Heart right ventricle (tissue), 16 donors: ENCODE results near the gene VMO1. TPM values are rescaled to one million over a fixed set of nuclear protein-coding genes. Genes with fewer than 3 reads are reported as not detected.

Experiments used
- ATAC-seq, 8 donors: fragments of 200-7000 bp; cut with Tn5 transposase; one replicate each; pipeline ENCODE4 v1.9.1; 2020; ENCODE audit warnings: mild to moderate bottlenecking in 8 of 8, moderate library complexity in 8 of 8, moderate number of reproducible peaks in 1 of 8
- DNase-seq, 2 donors: peaks; one replicate each; pipeline ENCODE4 v3.0.0-alpha.2; 2020
- H3K27ac ChIP-seq, 10 donors: fragments of 200-600 bp; sonication (generic) in 2 of 10; one replicate each; pipeline versions ENCODE4 v1.5.0 to v1.8.0; 2020 to 2022; ENCODE audit warnings: mild to moderate bottlenecking in 3 of 10
- H3K27me3 ChIP-seq, 7 donors: fragments of 200-600 bp; one replicate each; pipeline ENCODE4 v1.8.0; 2021 to 2022; ENCODE audit warnings: mild to moderate bottlenecking in 2 of 7
- H3K36me3 ChIP-seq, 9 donors: fragments of 200-600 bp; sonication (generic) in 1 of 9; one replicate each; pipeline versions ENCODE4 v1.5.0 to v1.8.0; 2020 to 2022; ENCODE audit warnings: mild to moderate bottlenecking in 2 of 9
- H3K4me1 ChIP-seq, 9 donors: fragments of 200-600 bp; sonication (generic) in 1 of 9; one replicate each; pipeline versions ENCODE4 v1.5.0 to v1.8.0; 2020 to 2022; ENCODE audit warnings: mild to moderate bottlenecking in 4 of 9
- H3K4me3 ChIP-seq, 10 donors: fragments of 200-600 bp; sonication (generic) in 2 of 10; one replicate each; pipeline versions ENCODE4 v1.5.0 to v1.8.0; 2020 to 2022; ENCODE audit warnings: mild to moderate bottlenecking in 7 of 10, moderate library complexity in 2 of 10
- H3K9me3 ChIP-seq, 11 donors: fragments of 200-600 bp in 10 of 11; sonication (generic) in 2 of 11; one replicate each; pipeline versions ENCODE4 v1.5.0 to v1.8.0; 2013 to 2022; ENCODE audit warnings: mild to moderate bottlenecking in 2 of 11, control low read depth in 1 of 11, moderate library complexity in 1 of 11
- WGBS, 2 donors: extraction: QIAGEN DNeasy Blood & Tissue Kit; methylation state at CpG; one replicate each; pipeline ENCODE4 v1.1.7; 2013; ENCODE audit warnings: inconsistent platforms in 1 of 2; 5-methylcytosine and 5-hydroxymethylcytosine counted together
- intact Hi-C, 10 donors: fragments of 100-400 bp; cut with DNase I; formaldehyde crosslinking; loops; one replicate each; pipeline versions ENCODE4 v1.11.1 to v1.14.2; 2022
- polyA plus RNA-seq, 2 donors: library from polyadenylated mRNA; stranded (reverse); fragments of 200-250 nt; gene quantifications; one replicate each; pipeline ENCODE4 v1.2.3, GENCODE V29; 2013
- total RNA-seq, 10 donors: library from RNA; stranded (reverse); fragmentation: NEBNext Ultra II Directional in 3 of 10; extraction: Animal tissue kit (Norgen Biotek cat#: 25700) in 3 of 10; gene quantifications; one replicate each; pipeline versions ENCODE4 v1.2.1 to v1.2.4, GENCODE V29; 2021 to 2023
- TF ChIP-seq, protein P1 (sequence below), 9 donors: fragments of 200-600 bp; sonication (generic) in 2 of 9; IDR thresholded peaks; one replicate each; pipeline versions ENCODE4 v1.5.0 to v1.8.0; 2021 to 2022; ENCODE audit warnings: antibody characterized with exemption in 9 of 9, mild to moderate bottlenecking in 5 of 9, moderate library complexity in 1 of 9
- donor health status: Arrhythmogenic right ventricular cardiomyopathy.
- donor health status: ischemic (EF 13 %, LVEDD 7.1; RV severe dilation, severe dysfunction).
- donor health status: healthy with polysubstance abuse.
- donor health status: DM: no; HTN: yes; CAD: no.
- donor health status: DM: no; HTN: no; CAD: no.
- donor health status: ischemic (EF 25% LVEDD 6.9; RV normal size, moderate dysfunction).
- donor health status: ischemic (EF 25% LVEDD 5.7; RV mildly dilated, moderate dysfunction).
- donor health status: healthy.
- donor health status: DM: yes; HTN: yes; CAD: no.
- donor health status: Ischemic cardiomyopathy.
- donor health status: ischemic (EF 35%, LVEDD 5.7; RV mildly dilated, moderate dysfunction).
- donor health status: nonischemic (EF 11% LVEDD 7.7; RV severe dilation, severe dysfunction).
- donor health status: DM: yes; HTN: yes; CAD: no.
- donor health status: PGD.
- donor health status: ischemic (EF 29% LVEDD 5.4; RV normal size, mild dysfunction).
- donor health status: nonischemic (EF 23%, LVEDD 6.1; RV moderate dilation, normal function).

The VMO1 gene
- total and polyA plus RNA-seq, 12 donors, result 0.38 to 2.1 (median 0.64) TPM; not detected in 2

DNA sequence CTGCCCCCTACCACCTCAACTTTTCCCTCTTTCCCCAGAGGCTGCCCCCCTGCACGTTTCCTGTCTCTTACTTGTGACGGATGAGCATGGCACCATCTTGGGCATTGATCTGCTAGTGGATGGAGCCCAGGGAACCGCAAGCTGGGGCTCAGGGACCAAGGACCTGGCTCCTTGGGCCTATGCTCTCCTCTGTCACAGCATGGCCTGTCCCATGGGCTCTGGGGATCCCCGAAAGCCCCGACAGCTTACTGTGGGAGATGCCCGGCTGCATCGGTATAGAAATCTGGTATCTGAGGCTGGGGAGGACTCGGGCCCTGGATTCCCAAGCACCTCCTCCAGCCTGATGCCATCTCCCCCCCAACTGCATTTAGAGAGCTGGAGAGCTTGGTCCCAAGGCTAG lies 44.6 kb downstream of the VMO1 start:
- ATAC-seq, result no peak
- Histone ChIP-seq H3K27me3 (peaks cover 0 to 63% (median 23%) of the 10 kb centered on the region in 7 donors), H3K4me3 (no peak overlapping the region), H3K9me3 (no peaks in the 10 kb centered on the region), H3K27ac (no peak overlapping the region), H3K4me1 (peaks cover 2 to 40% (median 18%) of the 10 kb centered on the region in 9 donors), H3K36me3 (no peaks in the 10 kb centered on the region)
- DNase-seq, result no peak
- intact Hi-C loops, result loop anchor here in 2 of 10 donors (5.0 kb wide), 2 partner anchors 41 to 46 kb away; partner anchors contain the start of genes GLTPD2 (in 1 of the 2) and VMO1 (in 1 of the 2)
- TF ChIP-seq, protein P1, sequence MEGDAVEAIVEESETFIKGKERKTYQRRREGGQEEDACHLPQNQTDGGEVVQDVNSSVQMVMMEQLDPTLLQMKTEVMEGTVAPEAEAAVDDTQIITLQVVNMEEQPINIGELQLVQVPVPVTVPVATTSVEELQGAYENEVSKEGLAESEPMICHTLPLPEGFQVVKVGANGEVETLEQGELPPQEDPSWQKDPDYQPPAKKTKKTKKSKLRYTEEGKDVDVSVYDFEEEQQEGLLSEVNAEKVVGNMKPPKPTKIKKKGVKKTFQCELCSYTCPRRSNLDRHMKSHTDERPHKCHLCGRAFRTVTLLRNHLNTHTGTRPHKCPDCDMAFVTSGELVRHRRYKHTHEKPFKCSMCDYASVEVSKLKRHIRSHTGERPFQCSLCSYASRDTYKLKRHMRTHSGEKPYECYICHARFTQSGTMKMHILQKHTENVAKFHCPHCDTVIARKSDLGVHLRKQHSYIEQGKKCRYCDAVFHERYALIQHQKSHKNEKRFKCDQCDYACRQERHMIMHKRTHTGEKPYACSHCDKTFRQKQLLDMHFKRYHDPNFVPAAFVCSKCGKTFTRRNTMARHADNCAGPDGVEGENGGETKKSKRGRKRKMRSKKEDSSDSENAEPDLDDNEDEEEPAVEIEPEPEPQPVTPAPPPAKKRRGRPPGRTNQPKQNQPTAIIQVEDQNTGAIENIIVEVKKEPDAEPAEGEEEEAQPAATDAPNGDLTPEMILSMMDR (IDR thresholded peaks at IDR 0.05), result no peak
- 95 to 99% methylated on average over 8 of the region's 8 CpGs for WGBS, 2 donors

DNA sequence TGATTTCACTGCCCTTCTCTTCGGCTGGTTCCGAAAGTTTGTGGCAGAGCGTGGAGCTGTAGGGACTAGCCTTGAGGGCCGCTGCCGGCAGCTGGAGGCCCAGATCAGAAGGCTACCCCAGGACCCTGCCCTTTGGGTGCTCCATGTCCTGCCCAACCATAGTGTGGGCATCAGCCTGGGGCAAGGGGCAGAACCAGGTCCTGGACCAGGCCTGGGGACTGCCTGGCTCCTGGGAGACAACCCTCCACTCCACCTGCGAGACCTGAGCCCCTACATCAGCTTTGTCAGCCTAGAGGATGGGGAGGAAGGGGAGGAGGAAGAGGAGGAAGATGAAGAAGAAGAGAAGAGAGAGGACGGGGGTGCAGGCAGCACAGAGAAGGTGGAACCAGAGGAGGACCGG lies 45.6 kb downstream of the VMO1 start:
- Histone ChIP-seq H3K4me1 (peaks cover 2 to 46% (median 18%) of the 10 kb centered on the region in 9 donors), H3K9me3 (no peaks in the 10 kb centered on the region), H3K4me3 (peak overlapping the region in 2 of 10 donors; percentile 50 to 87), H3K27me3 (peaks cover 0 to 53% (median 20%) of the 10 kb centered on the region in 7 donors), H3K27ac (no peak overlapping the region), H3K36me3 (no peaks in the 10 kb centered on the region)
- TF ChIP-seq, protein P1 (IDR thresholded peaks at IDR 0.05), result no peak
- WGBS, 2 donors, result 93 to 95% methylated on average over 8 of the region's 8 CpGs
- DNase-seq (no peak), ATAC-seq (no peak)
- intact Hi-C loops, result loop anchor here in 2 of 10 donors (5.0 kb wide), 2 partner anchors 42 to 47 kb away; partner anchors contain the start of genes GLTPD2 (in 1 of the 2) and VMO1 (in 1 of the 2)

DNA sequence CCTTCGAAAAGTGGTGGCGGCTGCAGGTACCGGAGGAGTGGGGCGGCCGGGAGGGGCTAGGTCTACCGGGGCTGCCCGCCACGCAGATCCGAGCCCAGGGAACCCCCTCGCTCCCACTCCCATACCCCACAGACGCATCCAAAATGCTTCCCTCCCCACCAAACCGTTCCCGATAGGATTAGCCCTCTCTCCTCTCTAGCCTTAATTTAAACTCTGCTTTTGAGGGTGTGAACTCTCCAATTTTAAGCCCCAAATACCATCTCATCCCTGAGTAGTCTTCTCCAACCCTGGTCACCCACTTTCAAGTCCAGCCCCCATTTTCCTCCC lies 46.2 kb downstream of the VMO1 start:
- DNase-seq (no peak), ATAC-seq (no peak)
- H3K27ac ChIP-seq, result peak overlapping the region in 6 of 10 donors; percentile 60 to 82 (median 74)
- H3K4me1 ChIP-seq, result peaks cover 2 to 44% (median 15%) of the 10 kb centered on the region in 9 donors
- WGBS, 2 donors, result 13 to 17% methylated on average over 13 of the region's 13 CpGs
- peak overlapping the region; percentile 50 to 95 (median 84) for H3K4me3 ChIP-seq
- peaks cover 0 to 47% (median 14%) of the 10 kb centered on the region in 7 donors for H3K27me3 ChIP-seq
- intact Hi-C loops, result loop anchor here in 2 of 10 donors (5.0 kb wide), 2 partner anchors 42 to 47 kb away; partner anchors contain the start of genes GLTPD2 (in 1 of the 2) and VMO1 (in 1 of the 2)
- TF ChIP-seq, protein P1 (IDR thresholded peaks at IDR 0.05), result no peak
- peaks cover 0 to 4% (median 0%) of the 10 kb centered on the region in 9 donors for H3K36me3 ChIP-seq
- H3K9me3 ChIP-seq, result no peaks in the 10 kb centered on the region

DNA sequence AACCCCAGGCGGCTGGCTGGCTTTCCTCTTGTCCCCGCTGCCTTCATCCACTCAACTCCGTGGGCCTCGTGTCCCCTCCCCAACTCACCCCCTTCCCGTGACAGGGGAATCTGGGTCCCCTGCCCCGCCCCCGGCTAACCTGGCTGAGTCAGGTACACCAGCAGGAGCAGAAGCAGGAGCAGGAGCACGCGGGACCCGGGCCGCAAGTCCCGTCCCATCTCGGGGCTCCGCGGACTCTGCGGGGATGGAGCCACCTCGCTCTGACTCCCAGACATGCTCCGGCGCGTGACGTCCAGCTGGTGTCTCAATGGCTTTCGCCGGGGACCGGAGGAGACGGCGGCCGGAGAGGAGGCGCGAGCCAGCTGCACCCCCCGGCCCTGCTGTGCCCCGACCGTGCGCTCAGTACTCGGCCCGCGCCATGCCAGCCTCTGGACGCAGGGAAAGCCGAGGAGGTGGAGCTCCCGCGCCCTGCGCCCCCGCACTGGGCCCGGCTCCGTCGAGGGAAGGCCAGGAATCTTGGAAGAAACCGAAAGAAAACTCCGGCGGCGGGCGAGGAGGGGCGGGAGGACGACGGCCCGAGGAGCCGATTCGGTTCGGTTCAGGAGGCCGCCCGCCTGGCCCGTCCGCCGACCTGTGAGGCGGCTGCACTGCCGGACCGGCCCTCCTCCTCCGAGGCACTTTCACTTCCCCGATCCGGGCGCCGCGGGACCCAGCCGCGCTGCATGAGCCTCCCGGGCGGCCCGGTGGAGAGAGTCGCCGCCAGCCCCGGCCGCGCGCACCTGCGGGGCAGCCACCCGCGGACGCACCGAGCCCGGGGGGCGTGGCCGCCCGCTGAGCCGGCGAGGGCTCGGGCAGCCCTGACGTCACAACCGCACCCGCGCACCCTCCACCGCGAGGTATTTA lies 46.8 kb downstream of the VMO1 start, which contains the start of the genes CXCL16 and ZMYND15:
CXCL16 (minus strand) TSS at position 807 of the 903 bp plus-strand sequence; CDS start at position 218, 589 bp downstream.
ZMYND15 (plus strand) TSS at position 712 of the 903 bp plus-strand sequence. CDS start 716 bp downstream, outside the sequence.
- peaks cover 0 to 10% (median 0%) of the 10 kb centered on the region in 9 donors for H3K36me3 ChIP-seq
- H3K27me3 ChIP-seq, result peaks cover 0 to 41% (median 8%) of the 10 kb centered on the region in 7 donors
- TF ChIP-seq, protein P1 (IDR thresholded peaks at IDR 0.05), result no peak
- 0 to 1% methylated on average over 94 to 100 of the region's 100 CpGs for WGBS, 2 donors
- H3K4me1 ChIP-seq, result peaks cover 2 to 48% (median 13%) of the 10 kb centered on the region in 9 donors
- peak within 1 kb of the TSS; percentile 50 to 95 (median 84) for H3K4me3 ChIP-seq
- no peaks in the 10 kb centered on the region for H3K9me3 ChIP-seq
- DNase-seq (peak; percentile 52 to 58), ATAC-seq (peak; percentile 52 to 76 (median 66))
- peak within 1 kb of the TSS in 8 of 10 donors; percentile 1 to 82 (median 71) for H3K27ac ChIP-seq
- intact Hi-C loops, result loop anchor here in 6 of 10 donors (5.0 to 10.0 kb wide), 5 partner anchors 43 to 148 kb away; partner anchors contain the start of genes GLTPD2 (in 3 of the 6) and VMO1 (in 3 of the 6)
